Posterior cingulate gyrus (tissue), 11 donors: ENCODE results near the gene KIF5B.
"Not testable (repeated sequence)": the region's sequence is repeated elsewhere in the genome, so short reads cannot be mapped to it uniquely, and the experiment has no call there.

Source experiments
- DNase-seq, 10 donors: peaks; one replicate each; pipeline versions ENCODE4 v3.0.0 to v3.0.0-alpha.2; 2020 to 2021; ENCODE audit warnings: mixed read lengths in 3 of 10
- intact Hi-C: fragments of 100-400 bp; cut with DNase I; formaldehyde crosslinking; loops from one replicate; pipeline ENCODE4 v1.15.1; 2023

The KIF5B gene

DNA sequence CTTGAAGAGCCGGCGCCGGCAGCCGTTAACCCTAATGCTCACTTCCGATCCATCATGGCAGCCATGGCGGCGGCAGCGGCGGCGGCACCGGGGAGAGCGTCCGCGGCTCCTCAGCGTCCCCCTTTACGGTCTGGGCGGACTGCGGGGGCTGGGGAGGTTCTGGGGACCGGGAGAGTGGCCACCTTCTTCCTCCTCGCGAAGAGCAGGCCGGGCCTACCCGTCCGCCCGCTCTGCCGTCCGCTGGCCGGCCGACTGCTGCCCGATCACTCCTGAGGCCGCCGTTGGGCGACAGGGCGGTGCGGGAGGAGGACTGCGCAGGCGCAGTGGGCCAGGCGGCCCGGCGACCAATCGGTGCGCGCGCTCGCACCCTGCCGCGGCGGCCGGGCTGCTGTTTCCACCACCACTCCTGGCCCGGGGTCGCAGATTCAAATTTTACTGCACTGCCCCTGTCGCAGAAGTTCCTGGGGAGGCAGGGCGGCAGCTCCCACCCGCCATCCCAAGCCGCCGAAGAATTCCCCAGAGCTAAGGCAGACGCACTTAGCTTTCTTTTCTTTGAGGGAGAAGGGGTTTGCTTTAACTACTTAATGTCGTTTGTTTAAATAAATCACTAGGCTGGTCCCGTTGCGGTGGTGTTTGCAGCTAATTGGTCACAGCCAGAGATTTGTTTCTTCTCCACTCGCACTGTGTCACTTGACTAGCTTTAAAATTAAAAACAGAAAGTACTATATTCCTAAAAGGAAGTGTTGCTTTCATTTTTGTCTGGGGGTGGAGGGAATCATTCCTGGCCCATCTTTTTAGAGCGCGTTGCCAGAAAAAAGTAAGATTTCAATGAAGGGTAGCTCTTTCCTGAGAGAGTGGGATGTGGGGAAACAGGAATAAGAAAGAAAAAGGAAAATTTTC, at the start of gene KIF5B:
TSS of gene KIF5B (minus strand) at position 290 of the 900 bp plus-strand sequence. CDS start 452 bp downstream, outside the sequence.
- peak; percentile 79 to 98 (median 86) for DNase-seq
- intact Hi-C loops, result loop anchor here (5.0 to 10.0 kb wide), 4 partner anchors 132 to 1272 kb away; partner anchors contain the start of gene ARHGAP12

GRCh38 chr10:32105782-32106382, 49.7 kb upstream of the KIF5B start:
- no peak for DNase-seq
- intact Hi-C loops, result no loop called here

DNA sequence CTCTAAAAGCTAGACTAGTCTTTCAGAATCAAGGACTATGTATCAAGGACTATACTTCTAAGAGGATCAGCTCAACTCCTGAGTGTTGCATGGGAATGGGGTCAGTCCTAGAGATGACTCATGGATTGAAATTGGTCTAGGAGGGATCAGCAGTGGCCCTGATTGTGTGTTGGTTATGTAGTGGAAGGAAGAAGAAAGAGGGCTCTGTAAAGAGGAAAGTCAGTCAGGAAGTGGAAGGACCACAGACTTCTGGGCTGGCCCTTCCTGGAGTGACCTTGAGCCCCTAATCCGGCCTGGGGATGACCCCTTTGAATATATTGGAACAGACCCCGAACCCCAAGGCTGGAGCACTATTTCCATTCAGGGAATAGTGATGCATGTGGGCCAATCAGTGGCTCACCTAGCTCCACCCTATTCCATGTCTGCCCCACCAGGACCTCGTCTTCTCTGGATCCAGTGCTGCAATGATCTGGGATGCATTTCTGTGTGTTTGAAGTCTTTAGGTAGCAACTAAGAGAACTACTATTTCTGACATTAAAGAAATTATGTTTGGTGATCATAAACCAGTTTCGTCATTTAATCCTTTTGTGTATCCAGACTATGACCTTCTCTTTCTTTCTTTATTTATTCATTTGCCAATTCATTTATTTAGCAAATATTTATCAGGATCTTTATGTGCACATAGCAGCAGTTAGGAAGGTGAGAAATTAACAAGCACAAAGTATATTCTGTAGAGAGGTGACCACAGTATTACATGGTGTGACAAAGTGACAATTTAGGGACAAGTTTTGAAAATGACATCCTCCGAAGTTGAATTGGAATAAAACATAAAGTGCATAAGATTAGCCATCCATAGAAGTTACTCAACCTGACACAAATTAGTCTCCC, 48.6 kb upstream of the KIF5B start:
- intact Hi-C loops, result no loop called here

DNA sequence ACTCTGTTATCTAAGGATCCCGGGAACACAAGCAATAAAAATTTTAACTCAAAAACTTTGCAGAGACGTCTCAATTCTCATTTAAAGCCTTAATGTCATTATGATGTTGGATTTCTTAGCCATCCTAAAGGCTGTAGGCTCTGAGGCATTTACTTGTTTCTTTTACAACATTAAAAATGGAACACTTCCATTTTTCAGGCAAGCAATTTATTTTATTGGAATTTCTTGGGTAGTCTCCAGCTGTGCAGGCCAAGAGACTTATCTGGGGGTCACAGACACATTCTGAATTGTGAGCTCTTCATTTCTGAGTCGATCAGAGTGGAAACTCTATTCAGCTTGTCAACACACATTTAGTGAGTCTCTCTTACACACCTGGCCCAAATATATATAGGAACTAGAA, 48.0 kb upstream of the KIF5B start:
- intact Hi-C loops, result no loop called here

More for the DNA sequence above, 48.6 kb upstream of the KIF5B start:
- no peak for DNase-seq

DNA sequence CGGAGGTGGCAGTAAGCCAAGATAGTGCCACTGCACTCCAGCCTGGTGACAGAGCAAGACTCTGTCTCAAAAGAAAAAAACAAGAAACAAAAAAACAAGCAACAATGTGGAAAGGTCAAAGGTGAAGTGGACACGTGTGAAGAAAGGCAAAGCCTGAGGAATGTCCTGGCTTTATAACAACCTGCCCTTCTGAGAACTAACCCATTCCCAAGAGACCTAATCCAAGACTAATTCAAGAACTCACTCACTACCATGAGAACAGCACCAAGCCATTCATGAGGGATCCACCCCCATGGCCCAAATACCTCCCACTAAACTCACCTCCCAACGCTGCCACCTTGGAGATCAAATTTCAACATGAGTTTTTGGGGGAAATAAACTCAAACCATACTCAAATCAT, 47.5 kb upstream of the KIF5B start:
- intact Hi-C loops, result no loop called here
- no peak for DNase-seq

More for the DNA sequence above, 48.0 kb upstream of the KIF5B start:
- no peak for DNase-seq

DNA sequence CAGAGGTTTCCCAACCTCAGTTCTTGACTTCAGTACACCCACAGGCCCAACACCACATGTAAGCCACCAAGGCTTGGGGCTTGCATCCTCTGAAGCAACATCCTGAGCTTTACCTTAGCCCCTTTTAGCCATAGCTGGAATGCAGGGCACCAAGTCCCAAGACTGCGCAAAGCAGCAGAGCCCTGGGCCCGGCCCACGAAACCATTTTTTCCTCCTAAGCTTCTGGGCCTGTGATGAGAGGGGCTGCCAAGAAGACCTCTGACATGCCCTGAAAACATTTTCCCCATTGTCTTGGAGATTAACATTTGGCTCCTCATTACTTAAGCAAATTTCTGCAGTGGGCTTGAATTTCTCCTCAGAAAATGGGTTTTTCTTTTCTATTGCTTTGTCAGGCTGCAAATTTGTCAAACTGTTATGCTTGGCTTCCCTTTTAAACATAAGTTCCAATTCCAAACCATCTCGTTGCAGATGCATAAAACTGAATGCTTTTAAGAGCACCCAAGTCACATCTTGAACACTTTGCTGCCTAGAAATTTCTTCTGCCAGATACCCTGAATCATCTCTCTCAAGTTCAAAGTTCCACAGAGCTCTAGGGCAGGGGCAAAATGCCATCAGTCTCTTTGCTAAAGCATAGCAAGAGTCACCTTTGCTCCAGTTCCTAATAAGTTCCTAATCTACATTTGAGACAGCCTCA, 42.5 kb upstream of the KIF5B start:
- DNase-seq, intact Hi-C loops: not testable (repeated sequence)

- DNase-seq, result no peak
- intact Hi-C loops, result no loop called here
Measured at GRCh38 chr10:32095116-32095733, 39.0 kb upstream of the KIF5B start.

DNA sequence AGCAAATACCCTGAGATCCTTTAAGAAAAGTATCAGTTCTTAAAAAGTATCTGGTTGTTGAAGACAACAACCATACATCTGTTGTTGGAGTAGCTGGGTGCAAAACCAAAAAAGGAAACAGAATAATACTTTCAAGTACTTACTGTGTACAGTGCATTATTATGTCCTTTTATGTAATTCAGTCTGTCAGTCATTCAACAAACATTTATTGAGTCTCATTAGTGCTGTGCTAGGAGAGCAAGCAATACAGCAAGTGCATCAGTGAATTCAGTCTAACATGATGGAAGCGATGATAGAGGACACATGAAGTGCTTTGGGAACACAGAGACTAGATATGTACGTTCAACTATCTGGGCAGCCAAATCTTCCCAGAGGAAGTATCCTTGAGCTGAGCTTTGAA, 37.4 kb upstream of the KIF5B start:
- intact Hi-C loops, result no loop called here
- DNase-seq, result no peak

- intact Hi-C loops, result no loop called here
- no peak for DNase-seq
Measured at GRCh38 chr10:32091046-32091445, 34.8 kb upstream of the KIF5B start.

DNA sequence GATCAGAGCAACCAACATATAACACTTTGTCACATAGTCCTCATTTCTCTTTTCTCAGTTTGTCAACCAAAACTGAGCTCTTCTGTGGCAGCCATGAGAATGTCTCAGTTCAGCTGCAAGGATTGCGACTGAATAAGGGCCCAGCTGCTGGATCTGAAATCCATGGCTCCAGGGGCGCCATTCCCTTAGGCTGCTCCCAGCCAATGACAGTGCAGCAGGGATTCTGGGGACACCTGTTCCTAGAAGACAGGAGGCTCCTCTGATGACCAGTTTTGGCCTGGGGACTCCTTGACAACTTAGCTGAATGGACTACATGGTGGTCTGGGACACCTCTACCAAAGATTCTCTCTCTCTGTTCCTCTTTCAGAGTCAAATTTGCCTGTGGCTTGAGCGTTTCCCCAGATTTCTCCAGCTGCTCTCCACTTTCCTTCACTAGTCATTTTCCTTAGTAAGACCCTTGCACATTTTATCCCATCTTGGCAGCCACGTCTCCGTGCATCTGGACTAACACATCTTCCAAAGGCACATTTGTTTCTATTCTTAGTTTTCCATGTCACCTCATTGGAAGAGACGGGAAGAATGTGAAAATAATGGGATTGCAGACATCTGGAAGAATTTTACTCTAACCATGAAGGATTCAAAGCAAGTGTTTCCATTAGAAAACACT, 28.1 kb upstream of the KIF5B start:
- intact Hi-C loops, result no loop called here
- DNase-seq, result no peak

DNA sequence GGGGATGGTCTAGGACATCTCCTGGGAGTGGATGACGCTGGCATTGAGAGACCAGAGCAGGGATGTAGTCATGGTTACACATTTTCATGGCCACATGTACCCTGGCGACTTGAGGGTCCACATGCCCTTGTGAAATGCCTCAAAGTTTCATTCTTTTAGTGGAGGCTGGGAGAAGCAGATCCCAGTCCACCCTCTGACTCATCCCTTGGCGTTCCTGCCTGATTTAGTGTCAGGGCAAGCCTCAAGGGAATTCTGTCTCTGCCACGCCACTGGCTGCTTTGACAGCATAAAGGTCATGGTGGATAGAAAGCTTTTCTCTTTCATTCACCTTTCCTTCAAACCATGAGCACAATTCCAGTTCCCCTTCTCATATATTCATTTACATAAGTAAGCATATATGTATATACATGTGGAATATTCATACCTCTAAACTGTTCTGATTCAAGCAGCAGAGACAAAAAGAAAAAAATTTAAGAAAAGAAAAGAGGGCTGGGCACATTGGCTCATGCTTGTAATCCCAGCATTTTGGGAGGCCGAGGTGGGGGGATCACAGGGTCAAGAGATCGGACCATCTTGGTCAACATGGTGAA, 21.8 kb upstream of the KIF5B start:
- no peak for DNase-seq

DNA sequence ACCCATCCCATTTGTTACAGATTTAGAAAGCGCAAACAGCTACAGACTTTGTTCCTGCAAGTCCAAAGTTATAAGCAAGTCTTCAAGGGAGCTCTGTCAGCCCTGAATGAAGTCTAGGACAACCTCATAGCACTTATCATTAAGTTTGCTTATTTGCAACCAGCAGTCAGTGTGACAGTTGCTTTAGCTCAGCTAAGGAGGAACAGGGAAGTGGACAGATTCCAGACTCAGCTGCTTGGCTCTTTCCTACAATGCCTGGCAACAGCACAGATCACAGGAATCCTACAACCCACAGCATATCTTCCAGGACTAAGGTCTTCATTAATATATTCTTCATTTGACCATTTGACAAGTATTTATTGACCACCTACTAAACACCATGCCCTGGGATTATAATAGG, 17.4 kb upstream of the KIF5B start:
- no peak for DNase-seq
- intact Hi-C loops, result no loop called here

More for the DNA sequence above, 21.8 kb upstream of the KIF5B start:
- intact Hi-C loops, result no loop called here

DNA sequence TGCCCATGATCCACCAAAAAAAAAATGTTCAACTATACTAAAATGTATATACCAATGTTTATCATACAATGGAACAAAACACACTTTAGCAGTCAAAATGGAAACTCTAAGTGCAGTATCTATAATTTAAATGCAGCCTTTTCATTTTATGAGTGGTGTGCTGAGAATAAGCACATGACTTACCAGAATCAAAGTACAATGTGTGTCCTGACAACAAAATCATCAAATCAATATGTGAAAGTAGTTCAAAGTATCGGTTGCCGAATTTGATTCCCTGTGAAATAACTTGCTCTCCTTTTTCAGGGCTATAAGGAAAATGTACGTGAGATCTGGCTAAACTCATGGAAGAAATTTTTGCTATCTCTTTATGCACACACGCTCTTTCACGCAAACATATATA, 16.9 kb upstream of the KIF5B start:
- no peak for DNase-seq
- intact Hi-C loops, result no loop called here

DNA sequence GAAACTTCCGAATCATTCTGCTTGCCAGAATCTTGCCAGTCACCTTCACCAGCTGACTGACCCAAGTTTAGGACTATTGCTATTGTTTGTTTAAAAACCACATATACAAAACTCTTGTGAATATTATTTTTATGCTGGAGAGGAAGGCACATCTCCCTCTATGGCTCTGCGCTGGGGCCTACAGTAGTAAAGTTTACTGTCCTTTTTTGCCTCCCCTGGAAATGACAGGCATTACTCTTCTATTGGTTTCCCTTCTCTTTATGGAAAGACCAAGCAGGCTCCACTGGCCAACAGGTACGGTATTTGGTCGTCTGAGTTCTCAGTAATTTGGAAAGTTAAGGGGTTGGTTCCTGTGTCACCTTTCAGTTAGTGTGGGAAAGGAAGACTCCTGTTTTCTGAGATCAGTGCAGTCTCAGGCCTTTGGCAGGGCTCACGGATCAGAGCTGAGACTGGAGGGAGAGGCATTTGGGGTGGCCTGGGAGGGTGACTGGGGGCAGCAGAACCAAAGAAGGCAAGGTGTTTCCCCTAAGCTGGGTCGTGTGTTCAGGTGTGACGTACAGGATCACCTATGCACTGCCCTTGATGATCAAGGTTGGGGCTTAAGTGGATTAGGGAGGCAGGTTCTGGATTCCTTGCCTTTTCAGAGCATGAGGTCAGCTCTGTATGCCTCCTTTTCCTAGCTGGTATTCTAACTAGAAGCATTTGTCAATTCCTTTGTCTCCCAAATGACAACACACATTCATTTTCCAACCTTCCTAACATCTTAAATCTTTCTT, 16.0 kb upstream of the KIF5B start:
- intact Hi-C loops, result no loop called here
- DNase-seq, result no peak

- DNase-seq, result no peak
- intact Hi-C loops, result no loop called here
Measured at GRCh38 chr10:32070645-32071044, 14.4 kb upstream of the KIF5B start.

- intact Hi-C loops, result no loop called here
- no peak for DNase-seq
Measured at GRCh38 chr10:32068569-32068968, 12.3 kb upstream of the KIF5B start.

GRCh38 chr10:32067931-32068330, 11.7 kb upstream of the KIF5B start:
- DNase-seq, intact Hi-C loops: not testable (repeated sequence)

DNA sequence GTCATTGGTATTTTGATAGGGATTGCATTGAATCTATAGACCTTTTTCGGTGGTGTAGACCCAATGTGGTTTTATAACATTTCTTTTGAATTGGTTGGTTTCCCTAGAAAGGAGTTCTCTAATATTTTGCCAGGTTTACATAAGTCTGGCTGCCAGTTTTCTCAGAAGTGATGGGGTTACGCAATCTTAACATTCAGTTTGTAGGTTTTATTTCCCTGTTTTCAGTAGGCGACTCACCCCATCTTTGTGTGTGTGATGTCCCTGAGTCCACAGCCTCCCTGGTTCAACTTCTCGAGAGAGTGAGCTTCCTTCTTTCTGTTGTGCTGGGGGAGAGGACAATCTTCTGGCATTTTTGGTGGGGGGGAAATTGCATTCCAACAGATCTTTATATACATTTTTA, 9.6 kb upstream of the KIF5B start:
- no peak for DNase-seq
- intact Hi-C loops, result no loop called here
